ENCODE measurements around the gene CSNK1G2.

Gene CSNK1G2

GRCh38 chr19:2014731-2015607, 74.0 kb downstream of the CSNK1G2 start:
- DNase-seq = peak in 2 of 58 donors; percentile 1 to 12

GRCh38 chr19:2015608-2015950, 74.6 kb downstream of the CSNK1G2 start, which contains the start of gene BTBD2:
TSS of gene BTBD2 (minus strand) at chr19:2015714. CDS start at chr19:2015703, 11 bp downstream.
- peak in 41 of 58 donors; percentile 9 to 74 (median 43) for DNase-seq

GRCh38 chr19:2016041-2016807, 75.3 kb downstream of the CSNK1G2 start:
- peak in 45 of 58 donors; percentile 14 to 81 (median 54) for DNase-seq

- no peak for DNase-seq
Observed at GRCh38 chr19:2018752-2019151, 77.8 kb downstream of the CSNK1G2 start.

- no peak for DNase-seq
Observed at GRCh38 chr19:2021453-2022140, 80.6 kb downstream of the CSNK1G2 start.

GRCh38 chr19:2022289-2022688, 81.3 kb downstream of the CSNK1G2 start:
- no peak for DNase-seq

GRCh38 chr19:2026770-2027169, 85.8 kb downstream of the CSNK1G2 start:
- no peak for DNase-seq

GRCh38 chr19:2027361-2027760, 86.4 kb downstream of the CSNK1G2 start:
- no peak for DNase-seq
